Body of pancreas (tissue), 4 donors: ENCODE measurements around the gene SOX6.

ENCODE experiments used
- CTCF ChIP-seq, 7 experiments: fragments of 450-650 bp in 4 of 7; fragments of 200-600 bp in 3 of 7; sonication (generic) in 3 of 7; IDR thresholded peaks; one replicate each; pipeline ENCODE4 v1.5.1; 2016 to 2019; ENCODE audit warnings: antibody characterized with exemption in 7 of 7
- POLR2A ChIP-seq, 3 donors: fragments of 450-650 bp; IDR thresholded peaks; one replicate each; pipeline ENCODE4 v1.6.1; 2016; ENCODE audit warnings: antibody characterized with exemption in 3 of 3, mild to moderate bottlenecking in 2 of 3

- TF ChIP-seq CTCF (IDR thresholded peaks at IDR 0.05) (no peak), POLR2A (IDR thresholded peaks at IDR 0.05) (no peak)
Observed at GRCh38 chr11:16166571-16166970, 189.8 kb downstream of the SOX6 start.
